Fibroblast of pulmonary artery (primary cell): ENCODE data around the gene SC5D.

ENCODE experiments used
- DNase-seq: peaks from one replicate; pipeline ENCODE4 v3.0.0-alpha.2; 2010; ENCODE audit warnings: low read depth
- H3K4me3 ChIP-seq: replicated peaks from 2 replicates; pipeline ENCODE4 v1.5.1; 2011; ENCODE audit warnings: low read depth, mild to moderate bottlenecking, control low read depth, low read length, moderate library complexity
- TF ChIP-seq, protein P1 (sequence below): IDR thresholded peaks from 2 replicates; pipeline ENCODE4 v1.5.1; 2011; ENCODE audit warnings: mild to moderate bottlenecking, control low read depth, low read length, inconsistent platforms; ENCODE audit errors: missing control alignments

The SC5D gene

DNA sequence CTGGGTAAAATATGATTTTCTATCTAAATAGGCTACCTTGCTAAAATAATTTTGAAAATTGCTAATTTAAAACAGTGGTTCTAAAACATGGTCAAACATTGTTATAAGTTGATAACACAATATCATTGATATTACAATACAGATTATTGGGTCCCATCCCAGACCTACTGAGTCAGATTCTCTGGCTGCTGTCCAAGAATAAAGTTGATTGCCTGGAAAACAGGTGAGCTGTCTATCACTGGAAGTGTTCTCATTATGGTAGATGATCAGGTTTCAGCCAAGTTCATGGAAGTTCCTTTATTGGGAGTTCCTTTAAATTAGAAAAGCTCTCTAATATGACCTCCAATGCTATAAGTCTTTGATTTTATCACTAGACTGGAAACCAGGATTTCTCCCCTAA is 52.3 kb downstream of the SC5D start:
- TF ChIP-seq, protein P1, sequence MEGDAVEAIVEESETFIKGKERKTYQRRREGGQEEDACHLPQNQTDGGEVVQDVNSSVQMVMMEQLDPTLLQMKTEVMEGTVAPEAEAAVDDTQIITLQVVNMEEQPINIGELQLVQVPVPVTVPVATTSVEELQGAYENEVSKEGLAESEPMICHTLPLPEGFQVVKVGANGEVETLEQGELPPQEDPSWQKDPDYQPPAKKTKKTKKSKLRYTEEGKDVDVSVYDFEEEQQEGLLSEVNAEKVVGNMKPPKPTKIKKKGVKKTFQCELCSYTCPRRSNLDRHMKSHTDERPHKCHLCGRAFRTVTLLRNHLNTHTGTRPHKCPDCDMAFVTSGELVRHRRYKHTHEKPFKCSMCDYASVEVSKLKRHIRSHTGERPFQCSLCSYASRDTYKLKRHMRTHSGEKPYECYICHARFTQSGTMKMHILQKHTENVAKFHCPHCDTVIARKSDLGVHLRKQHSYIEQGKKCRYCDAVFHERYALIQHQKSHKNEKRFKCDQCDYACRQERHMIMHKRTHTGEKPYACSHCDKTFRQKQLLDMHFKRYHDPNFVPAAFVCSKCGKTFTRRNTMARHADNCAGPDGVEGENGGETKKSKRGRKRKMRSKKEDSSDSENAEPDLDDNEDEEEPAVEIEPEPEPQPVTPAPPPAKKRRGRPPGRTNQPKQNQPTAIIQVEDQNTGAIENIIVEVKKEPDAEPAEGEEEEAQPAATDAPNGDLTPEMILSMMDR, result no peak
- H3K4me3 ChIP-seq, result no peak overlapping the region
- no peak for DNase-seq

DNA sequence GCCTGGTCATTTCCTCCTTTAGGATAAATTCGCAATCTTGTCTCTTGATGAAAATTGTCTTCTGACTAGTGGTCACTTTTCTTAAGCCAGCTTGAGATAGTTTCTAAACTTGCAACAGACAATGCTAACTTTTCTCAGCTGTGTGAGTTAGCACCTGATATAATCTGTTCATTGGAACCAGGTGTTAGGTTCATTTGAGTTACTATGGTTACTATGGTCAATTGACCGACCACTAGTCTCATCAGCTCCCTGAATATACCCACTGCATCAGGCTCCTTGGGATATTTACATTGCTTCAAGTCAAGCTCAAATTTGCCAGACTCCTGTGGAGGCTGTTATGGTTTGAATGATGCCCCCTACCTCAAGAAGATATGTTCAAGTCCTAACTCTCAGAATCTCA is 54.5 kb downstream of the SC5D start:
- TF ChIP-seq, protein P1, result no peak
- no peak for DNase-seq
- no peak overlapping the region for H3K4me3 ChIP-seq

DNA sequence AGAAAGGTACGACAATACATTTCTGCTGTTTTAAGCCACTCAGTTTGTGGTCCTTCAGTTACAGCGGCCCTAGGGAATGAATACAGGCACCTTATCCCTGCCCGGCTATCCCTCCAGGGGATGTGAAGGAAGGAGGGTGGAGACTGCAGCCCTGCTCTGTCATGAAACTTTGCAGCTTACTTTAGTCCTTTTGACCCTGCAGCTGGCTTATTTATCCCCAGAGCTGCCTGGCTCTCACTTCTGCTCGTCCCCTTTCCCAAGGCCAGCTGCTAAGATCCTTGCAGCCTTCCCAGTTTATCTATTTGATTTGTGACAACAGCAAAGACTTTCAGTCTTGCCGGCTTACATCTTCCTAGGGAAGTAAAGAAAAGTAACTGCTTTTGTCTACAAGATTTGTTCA is 55.2 kb downstream of the SC5D start:
- no peak for DNase-seq
- TF ChIP-seq, protein P1, result no peak
- H3K4me3 ChIP-seq, result no peak overlapping the region

DNA sequence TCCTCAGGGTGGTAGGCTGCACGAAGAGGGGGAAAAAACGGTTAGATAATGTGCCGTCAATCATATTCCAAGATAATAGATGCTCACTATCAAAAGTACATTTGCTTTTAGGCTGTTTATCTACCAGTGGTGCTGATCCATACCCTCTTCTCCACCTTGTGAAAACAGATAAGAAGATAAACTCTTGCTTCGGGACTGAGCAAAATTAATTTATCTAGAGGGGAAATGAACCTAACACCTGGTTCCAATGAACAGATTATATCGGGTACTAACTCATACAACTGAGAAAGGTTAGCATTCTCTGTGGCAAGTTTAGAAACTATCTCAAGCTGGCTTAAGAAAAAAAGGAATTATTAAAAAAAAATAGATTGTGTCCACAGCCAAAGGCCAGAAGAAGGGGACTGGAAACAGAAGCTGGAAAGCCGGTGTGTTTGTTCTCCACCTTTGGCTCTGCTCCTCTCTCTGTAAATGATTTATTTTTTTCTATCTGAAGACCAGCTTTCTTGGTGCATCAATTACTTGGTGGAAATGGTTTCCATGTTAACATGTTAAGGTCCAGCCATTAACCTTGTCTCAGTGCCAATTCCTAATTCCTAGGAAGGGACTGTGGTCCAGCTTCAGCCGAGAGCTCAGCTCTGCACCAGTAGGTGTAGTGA is 55.8 kb downstream of the SC5D start:
- no peak for DNase-seq
- no peak overlapping the region for H3K4me3 ChIP-seq
- TF ChIP-seq, protein P1, result no peak

DNA sequence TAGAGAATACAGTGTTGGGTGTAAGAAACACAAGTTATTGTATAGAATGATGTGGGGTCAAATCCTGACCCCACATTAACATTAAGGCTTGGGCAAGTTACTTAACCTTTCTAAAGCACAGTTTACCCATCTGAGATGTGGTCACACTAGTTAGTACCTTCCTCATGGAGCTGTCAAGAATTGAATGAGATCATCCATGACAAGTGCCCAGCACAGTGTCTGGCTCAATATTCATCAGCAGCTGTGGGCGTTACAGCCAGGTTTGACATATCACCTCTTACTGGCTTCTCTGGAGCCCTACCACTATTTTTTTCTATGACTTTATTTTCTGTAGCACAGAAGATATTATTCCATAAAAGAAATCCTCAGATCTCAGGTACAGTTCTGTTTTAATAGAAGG is 57.2 kb downstream of the SC5D start:
- H3K4me3 ChIP-seq, result no peak overlapping the region
- TF ChIP-seq, protein P1, result no peak
- DNase-seq, result no peak

DNA sequence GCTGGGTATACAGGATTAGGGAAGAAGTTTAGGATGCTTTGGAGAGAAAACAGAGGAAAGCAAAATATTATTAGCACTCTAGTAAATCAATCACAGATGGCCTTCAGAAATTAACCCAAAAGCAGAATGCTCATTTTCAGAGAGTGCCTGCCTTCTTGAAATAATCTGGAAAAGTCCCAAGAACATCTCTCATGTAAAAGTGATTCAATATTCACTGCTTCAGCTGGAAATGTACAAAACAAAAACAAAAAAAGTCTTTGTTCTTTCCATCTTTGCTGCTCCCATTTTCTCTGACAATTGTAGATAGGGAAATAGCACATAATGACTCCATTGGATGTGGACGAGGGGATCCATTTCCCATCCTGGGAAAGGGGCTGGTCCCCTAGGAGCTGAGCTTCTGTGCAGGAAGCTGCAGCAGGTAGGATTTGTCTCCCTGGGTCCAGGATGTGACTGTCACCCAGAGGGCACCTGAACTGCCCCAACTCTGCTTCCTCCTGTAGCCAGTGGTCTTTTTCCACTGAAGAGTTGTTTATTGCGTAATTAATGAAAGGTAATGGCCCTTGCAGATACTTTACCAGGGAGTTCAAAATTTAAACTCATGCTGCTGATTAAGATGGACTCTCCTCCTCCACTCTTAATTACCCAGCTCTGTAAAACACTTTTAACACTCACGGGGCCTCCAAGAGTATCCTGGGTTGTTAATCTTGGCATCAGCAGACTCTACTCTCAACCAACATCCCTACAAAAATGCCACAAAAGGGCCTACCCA is 57.9 kb downstream of the SC5D start:
- H3K4me3 ChIP-seq, result no peak overlapping the region
- TF ChIP-seq, protein P1, result no peak

More for the DNA sequence above, 57.9 kb downstream of the SC5D start:
- no peak for DNase-seq
